GM21786 (cell line): Measurements from ENCODE around the gene NXT1.

Experiments
- ATAC-seq: cut with Tn5 transposase; IDR thresholded peaks from one replicate; pipeline ENCODE4 v1.9.1; 2021; ENCODE audit not compliant: unreplicated experiment

The NXT1 gene

DNA sequence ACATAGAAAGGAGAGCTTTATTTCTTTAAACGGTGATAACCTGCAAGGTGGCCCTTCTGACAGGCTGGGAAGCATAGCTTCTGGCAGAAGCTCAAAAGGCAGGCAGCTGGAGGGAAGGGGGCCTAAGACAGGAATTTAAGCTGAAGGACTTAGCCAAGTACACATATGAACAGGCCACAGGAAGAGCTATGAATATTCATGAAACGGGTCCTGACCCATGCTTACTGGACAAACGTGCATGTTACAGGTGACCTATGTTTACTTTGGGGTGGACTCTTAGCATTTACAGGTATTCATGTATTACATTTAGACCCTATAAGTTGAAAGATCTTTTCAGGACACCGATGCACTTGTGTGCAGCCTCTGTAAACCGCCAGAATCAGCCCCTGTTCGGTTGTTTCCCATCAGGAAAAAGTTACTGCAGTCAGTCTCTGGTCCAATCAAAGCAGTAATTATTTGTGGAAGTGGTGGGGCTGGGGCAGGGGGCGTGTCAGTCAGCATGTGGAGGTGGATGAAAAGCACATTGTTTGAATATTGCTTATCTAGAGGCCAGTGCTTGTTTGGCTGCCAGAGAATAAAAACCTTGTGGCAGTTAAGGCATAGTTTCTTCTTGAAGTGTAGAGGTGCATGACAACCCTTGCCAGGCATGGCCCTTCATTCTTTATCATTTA is 8.5 kb downstream of the NXT1 start:
- no peak for ATAC-seq

DNA sequence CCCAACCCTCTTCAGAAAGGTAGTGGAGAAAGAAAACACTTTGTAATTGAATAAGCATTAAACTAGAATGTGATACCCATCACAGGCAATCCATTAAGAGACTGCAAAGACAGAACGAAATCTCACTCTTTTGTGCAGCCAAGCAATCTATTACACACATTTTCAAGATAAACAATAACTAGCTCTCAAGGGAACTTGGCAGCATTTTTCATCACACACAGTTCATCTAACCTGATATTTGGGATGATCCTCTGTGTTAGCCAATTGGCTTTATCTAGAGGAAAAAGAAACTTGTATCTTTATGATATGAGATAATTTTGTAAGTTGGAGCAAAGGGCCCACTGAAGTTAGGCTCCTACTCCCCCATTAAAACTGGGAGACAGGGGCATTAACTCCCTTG is 9.9 kb downstream of the NXT1 start:
- ATAC-seq = no peak

DNA sequence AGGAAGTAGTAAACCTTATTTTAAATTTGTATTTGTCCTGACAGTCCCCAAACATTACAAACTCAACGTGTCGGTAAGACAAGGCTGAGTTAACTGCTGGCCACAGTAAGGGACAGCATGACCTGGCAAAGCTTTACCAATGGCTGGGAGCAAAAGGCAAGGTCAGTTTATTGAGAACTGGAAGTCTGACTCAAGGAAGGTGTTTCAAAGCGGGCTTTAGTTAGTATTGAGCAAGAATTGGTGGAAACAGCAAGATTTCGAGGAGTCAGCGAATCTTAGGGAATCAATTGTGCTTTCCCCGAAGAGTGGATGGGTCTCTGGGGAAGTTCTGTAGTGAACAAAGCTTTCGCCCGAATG is 10.5 kb downstream of the NXT1 start:
- ATAC-seq = no peak

DNA sequence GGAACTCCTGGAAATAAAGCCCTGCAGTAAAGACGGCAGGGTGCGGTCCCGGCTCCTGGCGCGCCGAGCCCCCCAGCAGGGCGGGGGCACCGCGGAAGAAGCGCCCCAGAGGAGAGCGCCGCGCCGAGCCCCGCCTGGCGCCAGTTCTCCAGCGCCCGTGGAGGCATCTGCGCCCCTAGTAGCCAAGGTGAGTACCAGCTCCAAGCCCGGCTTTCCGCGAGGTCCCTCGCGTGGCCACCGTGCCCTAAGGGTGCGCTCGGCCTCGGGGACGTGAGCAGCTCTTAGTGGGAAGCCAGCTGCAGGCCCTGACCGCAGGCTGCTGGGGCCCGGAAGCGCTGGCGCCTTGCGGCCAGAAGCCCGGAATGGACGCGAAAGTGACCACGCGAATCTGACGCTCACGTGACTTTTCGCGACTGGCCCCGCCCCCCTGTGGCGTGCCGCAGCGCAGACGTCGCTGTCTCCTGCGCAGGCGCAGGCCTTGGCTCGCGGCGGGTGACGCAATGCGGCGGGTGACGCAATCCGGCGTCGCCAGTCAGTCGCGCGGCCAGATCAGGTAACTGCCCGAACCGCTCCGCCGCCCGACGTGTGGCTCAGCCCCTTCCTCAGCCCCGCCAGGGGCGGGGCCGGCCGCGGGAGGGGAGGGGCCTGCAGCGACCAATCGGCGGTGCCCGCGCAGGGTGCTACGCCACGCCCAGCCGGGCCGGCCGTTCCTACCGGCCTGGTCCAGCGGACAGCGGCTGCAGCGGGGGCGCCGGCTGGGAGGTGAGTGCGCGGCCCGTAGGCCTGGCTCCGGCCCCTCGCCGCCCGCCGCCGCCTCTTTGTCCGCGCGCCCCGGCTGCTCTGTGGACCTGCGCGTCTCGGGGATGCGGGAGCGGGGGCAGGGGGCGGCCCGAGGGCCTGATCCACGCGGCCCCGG is 11.1 kb downstream of the NXT1 start, which contains the start of gene GZF1:
GZF1 (plus strand) TSS at position 707 of the 916 bp plus-strand sequence. CDS start 2,202 bp downstream, outside the sequence.
- ATAC-seq = peak; percentile 55

DNA sequence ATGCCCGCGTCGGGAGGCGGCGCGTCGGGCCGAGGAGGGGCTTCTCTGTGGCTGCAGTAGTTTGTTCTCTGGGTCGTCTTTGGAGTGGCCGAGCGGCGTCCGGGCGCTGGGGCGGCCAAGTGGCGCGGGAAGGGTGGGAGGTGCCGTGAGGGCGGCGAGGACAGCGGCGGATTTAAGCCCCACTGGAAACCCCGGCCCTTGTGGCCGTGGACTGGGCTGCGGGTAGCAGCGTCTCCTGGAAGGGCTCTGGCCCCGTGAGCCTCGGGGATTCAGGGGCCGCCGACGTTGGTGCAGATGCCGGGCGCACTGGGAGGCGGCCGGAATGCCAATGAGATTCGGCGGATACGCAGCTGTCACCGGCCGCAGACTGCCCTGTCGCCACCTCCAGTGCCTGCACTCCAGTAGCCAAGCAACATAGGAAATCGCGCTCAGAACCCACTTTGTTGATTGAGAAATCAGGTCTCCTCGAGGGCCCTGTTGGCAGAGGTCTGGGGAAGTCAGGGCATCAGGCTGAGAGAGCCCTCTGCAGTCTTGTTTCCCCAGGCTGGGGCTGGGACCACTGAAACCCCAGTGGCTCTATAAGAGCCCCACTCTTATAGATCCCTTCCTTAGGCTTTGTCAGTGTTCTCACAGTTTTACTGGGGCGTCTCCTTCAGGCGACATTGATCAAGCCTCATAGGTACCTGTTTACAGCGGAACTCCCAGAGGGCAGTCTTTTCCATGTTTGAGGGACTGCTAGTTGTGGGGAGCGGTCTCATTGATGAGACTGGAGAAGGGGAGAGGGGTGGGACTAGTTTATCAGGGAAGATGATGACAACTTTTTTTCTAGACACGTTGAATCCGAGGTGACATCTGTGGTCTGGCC is 12.0 kb downstream of the NXT1 start:
- peak; percentile 4 for ATAC-seq

DNA sequence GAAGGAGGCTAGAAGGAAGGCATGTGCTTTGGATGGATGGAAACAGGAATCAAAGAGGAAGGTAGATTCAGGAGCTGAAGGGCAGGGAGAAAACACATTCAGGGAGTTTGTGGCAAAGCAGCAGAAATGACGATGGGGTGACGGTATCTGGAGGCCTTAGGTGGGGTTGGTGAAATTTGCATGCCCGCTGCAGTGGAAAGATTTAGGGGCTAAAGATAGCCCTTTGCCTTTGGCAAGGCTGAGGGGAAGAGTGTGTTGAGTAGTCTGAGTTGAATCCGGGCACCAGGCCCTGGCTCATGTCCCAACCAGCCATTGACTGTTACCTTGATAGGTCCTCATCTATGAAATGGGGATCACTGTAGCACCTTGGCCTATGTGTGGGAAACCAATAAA is 12.7 kb downstream of the NXT1 start:
- ATAC-seq = no peak

DNA sequence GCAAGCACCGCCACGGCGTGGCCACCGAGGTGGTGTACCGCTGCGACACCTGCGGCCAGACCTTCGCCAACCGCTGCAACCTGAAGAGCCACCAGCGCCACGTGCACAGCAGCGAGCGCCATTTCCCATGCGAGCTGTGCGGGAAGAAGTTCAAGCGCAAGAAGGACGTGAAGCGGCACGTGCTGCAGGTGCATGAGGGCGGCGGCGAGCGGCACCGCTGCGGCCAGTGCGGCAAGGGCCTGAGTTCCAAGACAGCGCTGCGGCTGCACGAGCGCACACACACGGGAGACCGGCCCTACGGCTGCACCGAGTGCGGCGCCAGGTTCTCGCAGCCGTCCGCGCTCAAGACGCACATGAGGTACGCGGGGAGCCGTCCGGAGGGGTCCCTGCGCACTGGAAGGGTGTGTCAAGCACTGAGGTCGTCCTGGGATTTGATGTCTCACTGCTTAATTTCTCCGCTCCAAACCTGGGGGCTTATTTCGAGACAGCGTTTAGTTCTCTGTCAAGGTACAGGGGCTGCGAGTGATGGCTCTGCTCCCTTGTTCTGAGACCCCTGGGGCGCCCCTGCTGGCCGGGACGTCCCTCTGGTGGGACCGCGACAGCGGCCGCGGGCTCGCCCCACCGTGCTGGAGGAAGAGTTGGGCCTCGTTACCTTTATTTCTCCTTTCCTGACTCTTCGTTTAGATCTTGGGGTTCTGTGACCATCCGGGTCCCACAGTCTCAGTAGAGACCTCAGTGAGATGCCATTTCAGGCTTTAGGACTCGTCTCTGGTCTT is 15.0 kb downstream of the NXT1 start:
- ATAC-seq = no peak

DNA sequence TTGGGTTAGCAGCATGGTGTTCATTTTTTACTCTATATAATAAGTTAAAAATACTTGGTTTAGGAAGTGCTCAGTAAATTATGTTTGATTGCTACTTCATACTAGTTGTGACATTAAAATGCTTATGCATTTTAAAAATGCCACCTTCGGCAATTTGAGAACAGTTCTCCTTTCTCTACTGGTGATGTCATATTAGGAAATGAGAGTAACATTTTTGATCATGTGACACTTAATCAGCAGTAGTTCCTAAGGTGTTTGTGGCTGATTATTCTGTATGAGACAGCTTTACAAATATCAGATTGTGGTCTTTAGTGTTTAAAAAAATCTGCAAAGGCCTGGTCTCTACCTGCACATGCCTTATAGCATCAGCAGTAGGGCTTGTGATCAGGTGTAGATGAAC is 15.8 kb downstream of the NXT1 start:
- no peak for ATAC-seq

DNA sequence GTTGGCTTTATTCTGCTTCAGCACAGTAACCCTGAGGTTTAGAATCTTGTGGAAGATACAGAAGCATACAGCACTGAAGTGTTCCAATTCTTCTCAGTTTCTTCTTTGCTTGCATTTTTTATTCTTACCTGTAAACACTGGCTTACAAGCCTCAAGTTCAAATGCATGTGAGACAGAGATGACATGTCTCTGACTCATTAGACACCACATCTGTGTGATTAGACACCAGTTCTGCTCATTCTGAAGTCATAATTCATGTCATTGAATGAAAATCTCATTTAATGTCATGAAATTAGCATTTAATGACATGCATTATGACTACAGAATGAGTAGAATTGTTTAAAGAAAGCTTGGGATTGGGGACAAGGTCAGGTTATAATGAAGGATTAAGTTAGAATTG is 17.2 kb downstream of the NXT1 start:
- no peak for ATAC-seq

DNA sequence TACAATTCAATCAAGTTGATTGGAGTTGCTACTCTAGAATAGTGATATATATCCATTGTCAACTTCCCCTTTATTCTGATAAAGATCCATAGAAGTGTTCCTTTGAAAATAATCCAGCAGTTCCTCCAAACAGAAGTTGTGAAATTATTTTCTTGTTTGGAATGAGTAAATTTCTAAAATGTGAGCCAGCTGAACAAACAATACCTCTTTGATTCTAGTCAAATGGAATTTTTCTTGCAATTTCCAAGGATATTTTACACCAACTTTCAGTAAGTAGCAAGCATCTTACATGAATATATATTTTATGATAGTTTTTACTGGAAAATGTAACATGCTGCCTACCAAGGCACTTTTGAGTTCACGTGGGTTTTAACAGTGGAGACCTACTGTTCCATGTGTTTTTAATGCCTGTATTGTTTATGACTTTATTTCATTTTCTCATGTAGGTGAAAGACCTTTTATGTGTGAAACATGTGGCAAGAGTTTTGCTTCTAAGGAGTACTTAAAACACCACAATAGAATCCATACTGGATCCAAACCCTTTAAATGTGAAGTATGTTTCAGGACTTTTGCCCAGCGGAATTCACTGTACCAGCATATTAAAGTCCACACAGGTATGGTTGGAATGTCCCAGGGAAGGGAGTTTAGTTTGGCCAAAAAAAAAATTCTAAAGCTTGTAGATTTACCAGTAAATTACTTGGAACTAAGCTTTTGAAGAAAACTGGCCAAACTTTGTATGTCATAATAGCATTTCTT is 17.9 kb downstream of the NXT1 start:
- ATAC-seq = no peak

DNA sequence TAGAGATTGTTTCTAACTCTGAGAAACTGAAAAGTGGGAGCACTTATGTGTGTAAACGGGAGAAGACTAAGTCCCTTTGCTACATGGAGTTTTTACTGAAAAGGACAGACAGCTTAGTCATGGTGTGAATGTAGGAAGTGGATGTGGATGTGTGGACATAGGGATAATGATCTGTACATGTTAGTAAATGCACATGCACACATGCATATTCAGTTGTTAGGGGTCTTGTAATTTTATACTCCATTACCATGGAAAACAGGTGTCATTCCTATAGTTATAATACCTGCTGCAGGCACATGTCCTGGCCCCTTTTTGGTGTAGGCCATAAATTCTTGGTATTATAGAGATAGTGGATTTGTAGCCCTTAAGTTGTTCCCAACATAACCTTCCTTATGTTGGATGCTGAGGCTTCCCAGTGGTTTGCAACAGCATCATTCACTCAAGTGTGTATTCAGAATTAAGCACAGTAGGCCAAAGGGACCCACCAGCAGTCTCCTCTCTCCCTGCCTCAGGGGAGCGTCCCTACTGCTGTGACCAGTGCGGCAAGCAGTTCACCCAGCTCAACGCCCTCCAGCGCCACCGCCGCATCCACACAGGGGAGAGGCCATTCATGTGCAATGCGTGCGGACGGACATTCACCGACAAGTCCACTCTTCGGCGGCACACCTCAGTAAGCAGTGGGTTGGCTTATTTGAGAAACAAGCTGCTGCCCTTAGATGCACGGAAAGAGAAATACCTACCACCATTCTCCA is 18.7 kb downstream of the NXT1 start:
- ATAC-seq = no peak

DNA sequence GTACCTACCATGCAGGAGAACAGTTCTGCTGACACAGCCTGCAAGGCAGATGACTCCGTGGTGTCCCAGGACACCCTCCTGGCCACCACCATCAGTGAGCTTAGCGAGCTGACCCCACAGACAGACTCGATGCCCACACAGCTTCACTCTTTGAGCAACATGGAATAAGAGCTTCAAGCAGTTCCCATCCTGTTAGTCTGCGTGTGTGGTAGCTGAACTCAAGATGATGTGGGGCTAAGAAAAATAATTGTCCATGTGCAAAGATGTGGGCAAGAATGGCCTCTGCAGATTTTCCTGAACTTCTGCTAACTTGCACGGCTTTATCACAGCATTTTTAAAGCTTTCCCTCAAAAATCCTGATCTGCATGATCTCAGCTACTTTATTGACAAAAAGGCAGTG is 19.7 kb downstream of the NXT1 start:
- no peak for ATAC-seq

DNA sequence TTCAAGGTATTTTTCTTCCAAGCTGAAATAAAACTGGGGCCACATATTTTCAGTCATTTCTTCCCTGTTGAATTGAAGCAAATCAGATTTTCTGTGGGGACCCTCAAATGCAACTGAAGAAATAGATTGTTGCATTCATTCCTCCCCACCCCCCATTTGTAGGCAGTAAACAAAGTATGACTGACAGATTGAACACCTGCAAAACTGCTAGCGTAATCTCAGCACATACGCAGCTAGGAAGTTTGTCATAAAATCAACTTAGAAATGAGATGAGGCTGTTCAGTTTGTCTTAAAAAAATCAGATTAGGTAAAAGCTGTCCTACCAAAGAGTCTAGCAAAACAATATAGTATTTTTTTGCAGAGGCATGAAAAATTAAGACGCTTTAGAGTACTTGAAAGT is 20.3 kb downstream of the NXT1 start:
- no peak for ATAC-seq

DNA sequence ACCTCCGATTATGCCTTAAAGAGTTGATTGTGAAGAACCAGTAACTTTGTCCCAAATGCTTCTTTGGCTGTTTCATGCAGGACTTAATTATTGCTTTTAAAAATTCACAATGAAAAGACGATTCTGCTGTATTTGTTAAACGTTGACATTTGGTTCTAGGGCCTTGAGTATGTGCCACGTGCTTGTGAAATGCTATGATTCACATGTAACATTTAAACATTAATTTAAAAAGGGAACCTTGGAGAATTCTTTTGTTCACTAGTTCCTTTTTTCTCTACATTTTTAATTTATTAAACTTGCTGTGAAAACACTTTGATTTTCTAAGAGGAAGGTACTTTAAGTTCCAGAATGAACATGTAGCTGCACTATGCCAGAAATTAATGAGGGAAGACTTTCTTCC is 20.9 kb downstream of the NXT1 start:
- no peak for ATAC-seq

DNA sequence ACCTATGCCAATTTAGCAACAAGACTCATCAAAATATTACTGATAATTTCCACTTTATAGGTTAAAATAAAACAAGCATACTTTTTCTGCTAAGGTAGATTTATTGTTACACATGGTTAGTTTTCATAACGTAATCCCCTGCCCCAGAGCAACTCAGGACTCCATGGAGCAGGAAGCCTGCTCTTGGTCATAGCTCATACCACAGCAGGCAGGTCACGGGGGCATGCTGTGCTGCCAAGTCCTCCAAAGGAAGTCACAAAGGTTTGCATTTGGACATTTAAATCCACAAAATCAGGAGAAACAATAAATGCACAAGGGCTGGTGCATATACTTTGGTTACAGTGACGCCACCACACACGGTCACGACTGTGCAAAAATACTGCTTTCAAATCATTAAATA is 23.9 kb downstream of the NXT1 start:
- no peak for ATAC-seq

DNA sequence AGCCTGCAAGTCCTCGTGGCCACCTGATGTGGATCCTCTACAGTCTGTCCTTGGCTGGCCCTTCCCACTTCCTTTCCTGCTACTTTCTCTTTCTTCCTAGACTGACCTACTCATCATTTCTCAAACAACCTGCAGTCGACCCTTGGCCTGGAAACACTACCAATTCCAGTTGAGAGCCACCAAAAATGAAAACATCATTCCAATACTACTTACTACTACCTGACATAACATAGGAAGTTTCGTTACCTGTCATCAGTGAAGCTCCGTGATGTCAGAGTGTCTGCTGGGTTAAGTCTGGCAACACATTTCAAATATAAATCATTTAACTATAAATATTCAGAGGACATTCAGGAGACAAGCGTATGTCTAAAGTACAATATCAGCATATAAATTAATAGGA is 25.2 kb downstream of the NXT1 start:
- no peak for ATAC-seq

DNA sequence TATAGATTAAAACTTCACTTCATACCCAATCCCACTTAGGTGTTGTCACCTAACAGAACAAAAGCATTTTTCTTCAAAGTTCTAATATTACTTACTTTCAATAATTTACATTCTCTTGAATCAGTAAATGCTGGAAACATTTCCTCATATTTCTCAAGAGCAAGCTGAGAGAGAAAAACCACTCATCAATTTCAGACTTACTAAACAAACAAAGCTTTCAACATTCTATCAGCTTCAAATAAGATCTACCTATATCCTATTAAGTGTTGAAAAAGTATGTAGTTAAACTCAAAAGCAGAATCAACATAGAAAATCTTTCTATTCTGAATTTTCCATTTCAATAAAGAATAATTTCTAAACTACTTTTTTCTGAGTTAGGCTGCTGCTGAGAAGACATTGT is 29.2 kb downstream of the NXT1 start:
- no peak for ATAC-seq

DNA sequence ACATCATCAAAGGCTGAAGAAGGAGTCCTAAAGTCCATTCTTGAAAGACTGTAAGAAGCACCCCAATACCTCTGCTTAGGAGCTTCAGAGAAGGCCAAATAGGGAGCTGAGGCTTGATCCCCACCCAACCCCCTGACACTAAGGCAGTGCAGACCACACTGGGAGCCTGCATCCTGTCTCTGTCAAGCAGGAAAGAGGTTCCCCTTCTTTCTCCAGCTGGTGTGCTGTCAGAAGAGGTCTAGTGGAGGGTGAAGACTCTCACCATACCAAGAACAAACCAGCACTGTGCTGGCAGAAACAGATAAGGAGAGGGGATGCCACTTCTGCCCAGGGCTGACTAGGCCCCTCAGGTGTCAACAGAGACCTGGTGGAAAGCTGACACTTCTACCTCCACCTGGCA is 31.3 kb downstream of the NXT1 start:
- no peak for ATAC-seq
